Stimulated activated CD4-positive, alpha-beta T cell treated with anti-CD3 and anti-CD28 coated beads, Interleukin-15, amount 100 ng/mL, for 1 hour (primary cell): ENCODE results near the gene ANKEF1.
"Not testable (repeated sequence)": the region's sequence is repeated elsewhere in the genome, so short reads cannot be mapped to it uniquely, and the experiment has no call there.

Experiments
- DNase-seq, 2 donors: peaks; one replicate each; pipeline ENCODE4 v3.0.0-alpha.2; 2020; ENCODE audit warnings: low read depth in 1 of 2, low spot score in 1 of 2

ANKEF1 gene

GRCh38 chr20:10032269-10032668, 2.5 kb upstream of the ANKEF1 start:
- DNase-seq = not testable (repeated sequence)

- no peak for DNase-seq
These were observed 709 bp upstream of the ANKEF1 start for GRCh38 chr20:10033905-10034650.

DNA sequence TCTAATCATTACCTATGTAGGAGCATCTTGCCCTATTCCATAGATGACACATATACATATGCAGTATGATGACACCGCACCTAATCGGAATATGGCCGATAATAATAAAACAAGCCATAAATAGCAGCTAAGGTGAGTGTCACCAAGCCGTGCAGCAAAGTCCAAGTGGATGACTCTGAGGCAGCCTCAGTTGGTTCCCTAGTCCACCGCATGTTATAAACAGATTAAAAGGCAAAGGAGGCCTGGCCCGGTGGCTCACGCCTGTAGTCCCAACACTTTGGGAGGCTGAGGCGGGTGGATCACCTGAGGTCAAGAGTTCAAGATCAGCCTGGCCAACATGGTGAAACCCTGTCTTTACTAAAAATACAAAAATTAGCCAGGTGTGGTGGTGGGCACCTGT, 1.5 kb downstream of the ANKEF1 start:
- not testable (repeated sequence) for DNase-seq

DNA sequence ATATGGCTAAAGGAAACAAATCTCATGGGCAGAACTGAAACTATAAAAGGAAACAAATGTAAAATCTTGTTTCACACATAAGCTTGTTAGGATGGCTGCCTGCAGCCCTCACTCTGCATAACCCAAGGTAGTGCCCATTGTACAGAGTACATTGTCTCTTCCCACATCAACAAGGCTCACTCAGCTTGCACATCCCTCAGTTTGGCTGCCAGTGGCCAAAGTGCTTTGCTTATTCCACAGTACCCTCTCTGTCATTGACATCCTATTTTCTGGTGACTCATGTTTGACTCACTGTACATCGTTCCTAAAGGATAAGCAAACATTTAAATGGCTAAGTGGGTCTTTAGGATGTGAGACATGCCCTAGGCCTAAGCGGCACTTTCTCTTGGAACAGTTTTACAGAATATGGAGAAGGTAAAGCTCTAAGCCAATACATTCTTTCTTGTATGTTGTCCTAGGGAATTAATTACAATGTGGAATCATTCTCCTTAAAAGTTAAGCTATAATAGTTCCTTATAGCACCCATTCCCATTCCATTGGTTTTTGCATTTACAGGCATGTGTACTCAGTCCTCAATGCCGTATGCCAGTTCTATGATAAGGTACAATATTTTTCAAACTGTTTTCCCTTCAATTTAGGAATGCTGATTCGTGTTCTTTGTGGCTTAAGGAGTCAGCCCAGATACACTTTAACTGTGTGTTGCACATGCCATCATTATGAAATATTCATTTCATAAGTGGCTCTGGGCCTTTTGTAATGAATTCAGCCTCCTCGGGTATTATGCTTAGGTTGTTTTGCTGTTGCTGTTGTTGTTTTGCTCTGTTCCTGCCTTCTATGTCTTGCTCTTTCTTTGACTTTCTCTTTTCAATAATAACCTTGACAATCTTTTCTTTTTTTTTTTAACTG, 5.5 kb downstream of the ANKEF1 start:
- no peak for DNase-seq

DNA sequence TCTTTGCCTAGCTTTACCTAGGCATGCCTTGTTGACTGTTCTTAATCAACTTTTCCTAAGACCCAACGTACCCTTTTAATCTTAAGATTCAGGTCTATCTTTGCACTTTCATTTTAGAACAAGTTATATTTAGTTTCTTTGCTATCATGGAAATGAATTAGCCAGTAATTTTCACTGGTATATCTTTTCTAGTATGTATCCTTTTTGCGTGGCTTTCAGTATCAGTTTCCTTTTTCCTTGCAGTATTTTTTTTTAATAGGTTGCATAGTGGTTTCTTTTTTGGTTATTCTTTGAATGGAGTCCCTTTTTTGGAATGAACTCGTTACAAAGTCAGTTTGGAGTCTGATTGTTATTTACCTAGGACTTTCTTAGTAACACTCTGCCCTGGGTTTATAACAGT, 7.3 kb downstream of the ANKEF1 start:
- no peak for DNase-seq

- DNase-seq = no peak
These were observed 12.6 kb downstream of the ANKEF1 start for GRCh38 chr20:10047427-10047826.

DNA sequence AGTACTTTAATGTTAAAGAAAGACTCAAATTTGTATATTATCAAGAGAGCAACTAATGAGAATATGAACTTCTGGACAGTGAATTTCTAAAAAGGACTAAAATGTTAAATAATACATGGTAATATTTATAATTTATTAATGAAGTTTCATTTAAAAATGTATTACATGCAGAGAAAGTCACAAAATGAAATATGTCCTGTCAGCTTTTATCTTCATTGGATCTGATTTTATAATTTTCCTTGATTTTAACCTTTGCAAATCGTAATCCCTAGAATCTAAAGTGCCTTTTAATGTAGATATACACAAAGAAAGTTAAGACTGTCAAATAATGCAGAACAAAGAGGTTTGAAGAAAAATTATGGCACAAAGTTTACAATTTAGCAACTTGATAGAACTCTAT, 16.4 kb downstream of the ANKEF1 start:
- no peak for DNase-seq

DNA sequence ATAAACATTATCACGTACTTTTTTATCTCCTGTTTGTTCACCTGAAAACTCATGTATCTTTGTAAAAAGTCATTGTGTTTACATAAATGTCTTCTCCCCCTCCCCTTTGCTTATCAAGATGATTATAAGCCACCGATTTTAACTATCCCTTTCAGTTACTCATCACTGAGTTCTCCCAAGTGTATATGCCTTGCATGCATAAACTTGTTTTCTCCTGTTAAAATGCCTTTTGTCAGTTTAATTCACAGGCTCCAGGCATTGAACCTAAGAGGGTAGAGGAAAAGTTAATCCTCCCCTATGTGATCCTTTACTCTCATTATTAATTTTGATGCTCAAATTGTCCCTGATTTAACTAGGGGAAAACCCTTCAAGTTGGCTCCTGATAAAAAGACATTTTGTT, 24.2 kb downstream of the ANKEF1 start:
- DNase-seq = no peak

DNA sequence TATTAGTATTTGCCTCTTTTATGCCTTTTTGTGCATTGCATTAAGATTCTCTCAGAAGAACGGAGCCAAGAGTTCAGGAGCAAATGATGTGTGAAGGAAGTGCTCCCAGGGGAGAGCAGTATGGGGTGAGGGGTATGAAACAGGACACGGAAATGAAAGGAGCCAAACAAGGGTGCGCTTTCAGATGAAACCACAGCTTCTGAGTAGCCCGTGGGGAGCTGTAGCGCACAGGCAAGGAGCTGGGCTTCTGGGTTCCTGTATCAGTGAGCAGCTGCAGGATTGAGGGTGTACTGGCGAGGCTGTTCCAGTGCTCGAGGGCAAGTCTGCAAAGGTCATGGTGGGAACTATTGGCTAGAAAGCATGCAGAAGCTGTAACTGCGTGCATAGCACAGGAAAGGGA, 25.4 kb downstream of the ANKEF1 start:
- DNase-seq = no peak

DNA sequence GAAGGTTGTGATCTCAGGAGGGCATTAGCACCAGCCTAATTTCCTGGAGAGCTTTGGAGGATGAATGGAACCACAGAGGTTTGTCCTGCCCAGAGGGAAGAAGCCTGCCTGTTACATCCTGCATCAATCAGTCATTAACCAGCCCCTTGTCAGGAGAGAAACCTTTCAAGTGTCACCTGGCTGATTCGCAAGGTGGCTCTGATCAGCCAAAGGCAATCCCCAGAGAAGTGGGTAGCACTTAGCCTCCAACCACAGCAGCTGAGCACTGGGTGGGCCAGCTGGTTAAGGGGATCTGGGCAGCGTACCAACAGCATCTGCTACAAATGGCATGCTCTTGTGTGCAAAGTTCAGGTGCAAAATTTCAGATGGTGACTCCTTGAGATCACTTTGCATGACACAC, 26.9 kb downstream of the ANKEF1 start:
- no peak for DNase-seq

DNA sequence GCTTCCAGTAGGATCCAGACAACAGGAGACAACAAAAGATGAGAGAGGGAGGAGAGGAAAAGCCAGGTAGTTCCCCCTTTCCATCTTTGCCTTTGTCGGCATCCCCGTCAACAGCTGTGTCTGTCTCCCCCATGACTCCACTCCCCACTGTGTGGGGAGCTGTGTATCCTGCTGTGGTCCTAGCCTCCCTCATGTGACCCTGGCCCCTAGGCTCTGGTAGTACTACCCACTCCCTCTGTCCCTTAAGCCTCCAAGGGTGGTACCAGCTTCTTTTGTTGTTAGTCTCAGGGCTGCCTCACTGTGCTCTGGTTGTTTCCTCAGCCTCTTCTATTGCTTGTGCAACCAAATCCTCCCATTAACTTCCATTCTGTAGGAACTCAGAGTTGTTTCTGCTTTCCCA, 28.7 kb downstream of the ANKEF1 start:
- DNase-seq = no peak

DNA sequence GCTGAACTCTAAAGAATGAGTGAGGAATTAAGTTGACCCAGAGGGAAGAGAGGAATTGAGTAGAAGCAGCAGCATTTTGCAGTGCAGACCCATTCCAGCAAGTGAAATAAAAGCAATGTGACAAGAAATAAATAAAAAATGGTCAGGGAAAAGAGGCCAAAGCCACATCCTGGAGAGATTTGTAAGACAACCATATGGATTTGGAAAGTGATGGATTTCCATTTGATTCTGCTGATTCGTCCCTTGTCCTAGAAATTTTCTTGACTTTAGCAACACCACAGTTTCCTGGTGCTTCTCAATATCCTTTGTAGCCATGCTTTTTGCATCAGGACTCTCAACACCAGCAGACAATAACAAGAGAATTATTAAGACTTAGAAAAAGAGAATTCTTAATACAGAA, 29.8 kb downstream of the ANKEF1 start:
- no peak for DNase-seq

DNA sequence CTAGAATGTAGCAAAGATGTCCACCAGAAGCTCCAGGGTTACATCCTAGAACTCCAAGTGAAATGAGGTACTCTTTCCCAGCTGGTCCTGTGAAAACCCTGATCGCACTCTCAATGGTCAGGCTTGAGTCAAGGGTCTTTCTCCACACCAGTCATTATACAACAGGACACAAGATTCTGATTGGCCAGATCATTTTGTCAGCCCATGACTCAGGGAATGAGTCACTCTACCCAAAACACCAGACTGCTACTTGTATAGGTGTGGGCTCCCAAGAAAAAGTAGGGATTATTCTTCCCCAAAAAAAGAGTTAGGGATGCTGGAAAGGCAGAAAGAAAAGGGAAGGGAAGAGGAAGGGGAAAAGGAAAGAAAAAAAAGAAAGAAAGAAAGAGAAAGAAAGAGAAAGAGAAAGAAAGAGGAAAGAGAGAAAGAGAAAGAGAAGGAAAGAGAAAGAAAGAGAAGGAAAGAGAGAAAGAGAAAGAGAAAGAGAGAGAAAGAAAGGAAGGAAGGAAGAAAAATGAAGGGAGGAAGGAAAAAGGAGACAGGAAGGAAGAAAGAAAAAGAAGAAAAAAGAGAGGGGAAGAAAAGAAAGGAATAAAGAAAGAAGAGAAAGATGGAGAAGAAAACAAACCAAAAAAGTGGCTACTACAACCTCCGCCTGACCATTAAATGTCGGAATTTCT, 30.5 kb downstream of the ANKEF1 start:
- DNase-seq = no peak

DNA sequence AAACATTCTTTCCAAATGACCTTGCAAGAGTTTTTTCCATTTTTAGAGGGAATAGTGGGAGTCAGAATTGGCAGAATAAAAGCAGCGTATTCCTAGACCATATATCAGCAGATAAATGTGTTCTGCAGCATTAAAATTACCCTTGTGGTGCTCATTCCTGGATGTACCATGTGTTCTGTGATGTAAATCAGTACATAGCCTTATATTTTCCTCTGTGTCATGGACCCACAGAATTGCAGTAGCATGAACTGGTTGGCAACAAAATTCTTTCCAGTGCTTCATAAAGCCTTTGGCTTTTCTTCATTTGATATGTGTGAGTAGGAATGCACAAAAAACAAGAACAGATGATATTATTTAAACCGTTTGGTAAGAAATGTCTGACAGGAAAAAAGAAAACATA, 32.5 kb downstream of the ANKEF1 start:
- DNase-seq = no peak

- DNase-seq = no peak
These were observed 39.7 kb downstream of the ANKEF1 start for GRCh38 chr20:10074513-10074912.

DNA sequence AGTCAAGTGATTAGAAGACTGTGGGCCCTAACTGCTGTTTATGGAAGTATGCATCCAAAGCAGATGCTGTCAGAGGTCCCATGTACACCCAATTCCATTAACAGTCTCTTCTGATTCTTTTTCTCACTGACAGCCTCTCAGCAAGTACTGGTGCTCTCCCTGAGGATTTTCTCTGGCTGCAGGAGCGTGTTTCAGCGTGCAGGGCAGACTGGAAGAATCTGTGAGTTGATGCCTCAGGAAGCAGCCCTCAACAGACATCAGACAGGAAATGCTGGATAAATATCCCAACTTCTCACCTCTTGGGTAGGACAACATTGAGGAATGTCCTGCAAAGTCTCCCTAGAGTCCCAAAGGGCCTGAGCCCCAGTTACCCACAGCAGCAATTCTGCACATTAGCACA, 40.8 kb downstream of the ANKEF1 start:
- no peak for DNase-seq

- no peak for DNase-seq
These were observed 41.6 kb downstream of the ANKEF1 start for GRCh38 chr20:10076126-10077080.

- no peak for DNase-seq
These were observed 42.3 kb downstream of the ANKEF1 start for GRCh38 chr20:10077081-10077471.

GRCh38 chr20:10077886-10078285, 43.1 kb downstream of the ANKEF1 start:
- DNase-seq = no peak

DNA sequence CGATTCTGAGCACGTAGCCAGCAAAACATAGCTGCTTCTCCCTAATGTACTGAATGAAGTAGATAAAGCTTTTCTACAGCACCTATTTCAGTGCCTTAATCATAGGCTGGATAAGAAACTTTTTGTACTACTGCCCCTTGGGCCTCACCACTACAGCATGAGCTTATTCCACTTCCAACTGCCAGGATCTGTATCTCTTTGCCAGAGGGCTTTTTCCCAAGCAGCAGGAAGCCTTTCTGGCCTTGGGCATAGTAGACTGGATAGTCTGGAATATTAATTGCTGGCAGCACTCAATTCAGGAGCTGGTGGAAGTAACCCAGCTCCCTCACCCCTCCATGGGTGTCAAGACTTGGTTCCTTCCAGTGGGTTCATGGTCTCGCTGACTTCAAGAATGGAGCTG, 43.6 kb downstream of the ANKEF1 start:
- DNase-seq = no peak

DNA sequence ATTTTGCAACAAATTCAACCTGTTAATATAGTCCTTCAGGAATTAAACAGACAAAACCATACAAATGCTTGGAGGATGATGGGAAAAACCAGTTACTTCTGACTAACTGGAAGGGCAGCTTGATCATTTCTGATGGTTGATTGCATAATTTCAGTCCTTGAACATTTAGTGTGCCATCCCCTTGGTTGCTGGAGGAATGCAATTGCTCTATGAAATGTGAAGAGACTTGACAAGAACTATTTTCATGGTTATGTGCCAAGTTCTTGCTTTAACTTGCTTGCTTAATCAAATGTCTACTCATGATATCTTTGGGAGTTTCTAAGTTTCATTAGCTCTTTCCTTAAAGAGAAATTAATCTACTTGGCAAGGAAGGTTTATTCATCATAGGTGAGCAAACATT, 45.2 kb downstream of the ANKEF1 start:
- no peak for DNase-seq
